Activated T-cell treated with anti-CD3 and anti-CD28 coated beads for 24 hours (primary cell): ENCODE data around the gene ADGRV1.
"Not testable (repeated sequence)": the region's sequence is repeated elsewhere in the genome, so short reads cannot be mapped to it uniquely, and the experiment has no call there.

Experiments
- DNase-seq: peaks from one replicate; pipeline ENCODE4 v3.0.0-alpha.2; 2020; ENCODE audit warnings: low read depth

The ADGRV1 gene

GRCh38 chr5:90553711-90554110, 4.9 kb upstream of the ADGRV1 start:
- no peak for DNase-seq

GRCh38 chr5:90554358-90555006, 4.1 kb upstream of the ADGRV1 start:
- no peak for DNase-seq

GRCh38 chr5:90555666-90556065, 2.9 kb upstream of the ADGRV1 start:
- DNase-seq, result no peak

- DNase-seq, result no peak
These were observed 1.2 kb upstream of the ADGRV1 start for GRCh38 chr5:90557391-90557790.

- no peak for DNase-seq
These were observed 726 bp upstream of the ADGRV1 start for GRCh38 chr5:90557871-90558270.

GRCh38 chr5:90560771-90561170, 2.2 kb downstream of the ADGRV1 start:
- DNase-seq, result no peak

GRCh38 chr5:90561766-90562165, 3.2 kb downstream of the ADGRV1 start:
- DNase-seq, result no peak

- DNase-seq, result no peak
These were observed 3.7 kb downstream of the ADGRV1 start for GRCh38 chr5:90562341-90562740.

GRCh38 chr5:90563108-90563507, 4.5 kb downstream of the ADGRV1 start:
- no peak for DNase-seq

- no peak for DNase-seq
These were observed 6.9 kb downstream of the ADGRV1 start for GRCh38 chr5:90565491-90565890.

- no peak for DNase-seq
These were observed 10.5 kb downstream of the ADGRV1 start for GRCh38 chr5:90569084-90569483.

- no peak for DNase-seq
These were observed 11.4 kb downstream of the ADGRV1 start for GRCh38 chr5:90570034-90570433.

GRCh38 chr5:90571147-90571773, 12.7 kb downstream of the ADGRV1 start:
- DNase-seq, result no peak

- no peak for DNase-seq
These were observed 17.1 kb downstream of the ADGRV1 start for GRCh38 chr5:90575712-90576111.

- not testable (repeated sequence) for DNase-seq
These were observed 18.0 kb downstream of the ADGRV1 start for GRCh38 chr5:90576566-90576965.

- not testable (repeated sequence) for DNase-seq
These were observed 21.3 kb downstream of the ADGRV1 start for GRCh38 chr5:90579905-90580304.

- DNase-seq, result no peak
These were observed 23.4 kb downstream of the ADGRV1 start for GRCh38 chr5:90581956-90582355.

GRCh38 chr5:90585337-90585986, 26.9 kb downstream of the ADGRV1 start:
- DNase-seq, result no peak

GRCh38 chr5:90586469-90586868, 27.9 kb downstream of the ADGRV1 start:
- DNase-seq, result no peak

- DNase-seq, result no peak
These were observed 31.6 kb downstream of the ADGRV1 start for GRCh38 chr5:90590170-90590569.

GRCh38 chr5:90593083-90593482, 34.5 kb downstream of the ADGRV1 start:
- DNase-seq, result not testable (repeated sequence)

GRCh38 chr5:90595766-90596165, 37.2 kb downstream of the ADGRV1 start:
- not testable (repeated sequence) for DNase-seq

- no peak for DNase-seq
These were observed 39.7 kb downstream of the ADGRV1 start for GRCh38 chr5:90598293-90598692.
